HG02884 (cell line): ENCODE measurements around the gene MAST4.

Source experiments
- ATAC-seq: cut with Tn5 transposase; IDR thresholded peaks from one replicate; pipeline ENCODE4 v1.9.1; 2021; ENCODE audit warnings: mild to moderate bottlenecking, moderate library complexity; ENCODE audit not compliant: unreplicated experiment

The MAST4 gene

DNA sequence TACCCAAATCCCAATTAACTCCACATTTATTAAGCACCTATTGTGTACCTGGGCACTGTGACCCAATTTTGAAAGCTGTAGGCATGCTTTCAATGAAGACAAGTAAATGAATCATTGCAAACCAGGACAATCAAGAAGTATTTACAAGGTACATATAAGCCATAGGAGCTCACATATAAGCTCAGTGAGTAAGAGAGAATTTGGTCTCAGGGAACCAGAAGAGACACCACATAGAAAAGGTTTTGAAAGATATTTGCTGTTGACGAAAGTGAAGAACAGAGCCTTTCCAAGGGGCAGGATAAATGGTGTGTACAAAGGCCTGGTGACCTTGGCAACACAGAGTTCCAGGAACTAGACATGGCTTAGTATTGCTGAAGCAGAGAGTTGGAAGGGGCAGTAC is 412.8 kb downstream of the MAST4 start:
- ATAC-seq: no peak

GRCh38 chr5:67010684-67011409 is 414.7 kb downstream of the MAST4 start:
- no peak for ATAC-seq

- no peak for ATAC-seq
Measured at GRCh38 chr5:67011422-67011821, 415.2 kb downstream of the MAST4 start.

DNA sequence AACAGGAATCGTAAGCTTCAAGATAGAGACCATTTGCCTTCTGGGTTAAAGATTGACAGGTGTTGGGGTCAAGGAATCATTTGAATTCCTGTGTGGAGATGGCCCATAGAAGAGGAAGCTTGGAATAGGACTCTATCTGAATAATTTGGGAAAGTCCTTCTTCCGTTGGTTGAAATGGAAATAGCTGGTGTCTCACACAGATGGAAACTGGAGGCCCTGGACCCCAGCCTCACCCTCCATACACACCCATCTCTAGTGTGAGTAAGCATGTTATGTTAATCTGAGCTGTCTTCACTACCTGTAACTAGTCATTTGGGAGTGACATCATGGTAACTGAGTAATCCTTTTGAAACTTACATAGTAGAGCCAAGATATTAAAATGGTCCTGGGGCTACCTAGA is 416.0 kb downstream of the MAST4 start:
- no peak for ATAC-seq

DNA sequence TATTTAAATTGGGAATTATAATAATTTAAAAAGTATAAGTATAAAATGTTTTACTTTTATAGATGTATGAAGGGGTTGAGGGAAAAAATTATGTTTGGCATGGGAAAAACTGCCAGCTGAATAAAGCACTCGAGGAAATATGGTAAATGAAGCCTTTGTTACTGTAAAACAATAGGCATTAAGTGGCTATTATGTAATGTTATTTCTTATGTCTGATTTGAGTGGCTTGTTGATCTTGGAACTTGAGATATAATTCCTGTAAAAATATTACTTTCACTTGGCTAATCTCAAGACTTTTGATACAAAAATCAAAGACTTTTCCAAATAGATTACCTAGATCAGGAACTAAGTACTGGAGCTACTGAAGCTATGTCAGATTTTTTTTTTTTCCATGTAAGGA is 417.5 kb downstream of the MAST4 start:
- ATAC-seq: no peak

DNA sequence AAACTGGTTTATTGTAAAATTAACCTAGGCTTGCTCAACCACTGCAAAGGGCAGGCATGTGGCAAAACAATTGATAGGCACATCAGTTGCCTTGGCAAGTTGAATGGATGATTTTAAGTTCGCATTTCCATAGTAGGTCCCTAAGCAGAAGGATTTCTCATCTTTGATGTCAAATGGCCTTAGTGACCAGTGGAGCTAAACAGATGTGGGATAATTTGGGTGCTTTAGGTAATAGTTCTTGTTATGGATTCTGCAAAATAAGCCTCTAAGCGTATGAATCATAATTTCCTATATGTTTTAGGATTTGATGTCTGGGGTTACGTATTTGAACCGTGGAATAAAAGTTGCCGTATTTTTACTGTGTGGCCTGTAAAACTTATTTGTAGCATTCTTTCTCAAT is 418.0 kb downstream of the MAST4 start:
- no peak for ATAC-seq

GRCh38 chr5:67014957-67015400 is 418.8 kb downstream of the MAST4 start:
- ATAC-seq: no peak

DNA sequence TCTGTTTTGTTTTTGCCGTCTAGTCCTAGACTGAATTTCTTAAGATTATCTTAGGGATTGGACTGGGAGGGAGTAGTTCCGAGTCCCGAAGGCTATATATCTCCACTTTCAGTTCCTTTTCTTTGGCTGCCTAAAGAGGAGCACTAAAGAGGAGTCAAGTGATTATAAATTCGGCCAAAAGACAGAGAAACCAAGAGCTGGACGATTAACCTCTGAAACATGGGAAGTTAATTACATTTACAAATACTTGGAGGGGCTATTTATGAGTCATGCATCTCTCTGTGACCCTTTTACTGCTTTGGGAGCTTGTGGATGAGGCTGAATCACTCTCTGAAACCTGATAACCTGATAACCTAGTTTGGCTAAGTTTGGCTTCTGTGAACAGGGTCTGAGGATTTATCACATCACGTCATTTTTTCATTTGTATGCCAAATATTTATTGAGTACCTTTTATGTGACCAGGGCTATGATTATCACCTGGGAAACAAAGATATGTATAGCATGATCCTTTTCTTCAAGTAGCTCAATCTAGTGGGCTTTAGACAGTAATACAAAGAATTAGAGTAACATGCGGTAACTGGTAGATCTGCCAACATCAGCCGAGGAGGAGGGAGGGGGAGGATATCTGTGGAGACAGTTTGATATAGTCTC is 419.5 kb downstream of the MAST4 start:
- no peak for ATAC-seq

DNA sequence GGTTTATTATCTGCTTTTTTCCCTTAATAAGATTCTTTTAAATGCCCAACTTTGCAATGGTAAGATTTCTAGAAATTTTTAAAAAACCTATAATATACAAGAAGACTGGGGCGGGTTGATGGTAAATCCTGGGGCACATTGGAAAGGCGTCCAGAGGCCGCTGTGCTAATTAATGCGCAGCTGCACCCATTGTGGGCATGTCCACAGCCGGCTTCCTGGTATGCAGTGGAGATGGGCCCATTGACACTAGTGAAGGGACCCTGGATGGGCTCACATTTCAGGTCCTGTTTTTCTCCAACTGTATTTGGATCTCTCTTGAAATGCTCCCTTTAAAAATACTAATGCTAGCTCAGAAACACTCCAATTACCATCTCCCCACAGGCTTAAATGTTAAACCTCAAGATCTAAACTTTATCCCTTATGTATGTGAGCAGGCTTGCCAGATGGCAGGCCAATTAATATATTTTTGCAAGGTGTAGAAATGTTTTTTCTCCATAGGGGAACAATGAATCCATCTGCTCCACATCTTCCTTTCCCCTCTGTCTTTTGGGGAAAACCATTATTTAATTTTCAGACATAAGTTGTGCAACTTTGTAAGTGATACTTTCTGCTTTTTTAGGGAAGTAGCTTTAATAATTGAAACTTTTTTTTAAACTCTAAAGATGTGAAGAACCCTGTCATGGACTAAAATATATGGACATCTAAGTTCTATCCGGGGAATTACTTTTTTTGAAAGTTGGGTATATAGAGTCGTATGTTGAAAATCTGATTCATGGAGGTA is 423.1 kb downstream of the MAST4 start:
- ATAC-seq: no peak

DNA sequence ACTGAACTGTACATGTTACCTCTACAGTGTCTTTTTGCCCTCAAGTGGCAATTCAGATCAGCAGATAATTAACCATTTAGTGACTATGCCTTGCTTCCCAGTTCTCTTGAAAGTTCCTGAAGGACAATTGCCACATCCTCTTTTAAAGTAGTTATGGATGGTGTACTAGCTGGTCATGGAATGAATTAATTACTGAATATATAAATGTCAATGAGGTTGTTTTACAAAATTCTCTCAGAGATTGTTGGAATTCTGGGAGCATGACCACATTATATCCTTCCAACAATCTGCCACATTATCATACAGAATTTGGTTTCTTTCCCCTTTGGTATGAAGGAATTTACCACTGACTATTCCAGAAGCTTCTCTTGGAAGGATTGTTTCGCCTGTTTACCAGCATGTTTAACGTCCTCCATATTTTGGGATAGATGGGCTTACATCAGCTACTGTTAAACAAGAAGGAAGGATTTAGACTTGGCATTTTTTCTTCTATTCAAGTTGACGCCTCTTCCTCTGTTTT is 424.0 kb downstream of the MAST4 start:
- no peak for ATAC-seq

GRCh38 chr5:67021031-67021430 is 424.8 kb downstream of the MAST4 start:
- ATAC-seq: no peak

DNA sequence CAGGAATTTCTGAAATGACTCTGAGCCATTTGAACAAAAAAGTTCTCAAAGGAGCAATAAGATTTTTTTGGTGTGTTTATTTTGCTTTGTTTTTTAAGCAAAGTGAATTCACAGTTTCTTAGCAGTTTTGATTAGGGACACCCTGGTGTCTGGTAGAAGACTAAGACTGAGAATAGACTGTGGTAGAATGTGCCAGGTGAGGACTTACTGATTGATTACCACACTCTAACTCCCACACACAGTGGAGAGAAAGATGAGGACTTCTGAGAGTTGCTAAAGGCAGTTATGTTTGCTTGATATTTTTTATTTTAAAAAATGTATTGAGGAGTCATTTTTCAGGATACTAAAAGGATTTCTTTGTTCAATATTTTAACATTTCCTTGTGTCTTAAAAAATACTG is 425.3 kb downstream of the MAST4 start:
- peak; percentile 63 for ATAC-seq

DNA sequence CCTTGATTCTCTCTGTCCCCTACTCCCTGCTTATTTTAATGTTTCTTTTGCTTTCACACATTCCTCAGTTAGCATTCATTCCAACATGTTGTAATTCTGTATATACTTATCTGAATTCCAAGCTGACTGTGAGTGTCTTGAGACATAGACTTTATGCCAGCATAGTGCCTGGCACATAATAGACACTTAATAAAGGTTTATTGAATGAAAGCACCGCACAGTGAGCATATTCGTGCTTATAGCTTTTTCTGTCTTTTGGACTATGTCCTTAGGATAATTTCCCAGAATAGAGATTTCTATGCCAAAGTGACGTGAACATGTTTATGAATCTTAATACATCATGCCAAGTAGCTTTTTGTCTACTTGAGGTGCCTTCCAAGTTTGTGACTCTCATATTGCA is 425.8 kb downstream of the MAST4 start:
- no peak for ATAC-seq

GRCh38 chr5:67025457-67025856 is 429.3 kb downstream of the MAST4 start:
- ATAC-seq: no peak

- no peak for ATAC-seq
Measured at GRCh38 chr5:67026278-67026677, 430.1 kb downstream of the MAST4 start.

DNA sequence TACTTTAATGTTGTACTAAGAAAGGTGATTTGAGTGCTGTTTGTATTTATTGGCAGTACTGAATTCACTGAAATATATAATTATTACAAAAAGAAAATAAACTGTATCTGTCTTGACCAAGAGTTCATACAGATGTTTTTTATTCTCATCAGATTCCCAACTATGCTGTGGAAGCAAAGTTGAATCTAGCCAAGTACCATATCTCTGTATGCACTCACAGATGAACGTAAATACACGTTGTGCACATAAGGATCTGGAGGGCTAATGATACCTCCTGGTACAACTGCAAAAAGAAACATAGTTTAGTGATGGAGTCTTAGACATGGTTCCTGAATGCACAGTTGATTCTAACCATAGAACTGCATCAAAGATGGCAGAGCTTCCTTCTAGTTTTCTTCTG is 431.0 kb downstream of the MAST4 start:
- ATAC-seq: no peak

GRCh38 chr5:67028371-67028770 is 432.2 kb downstream of the MAST4 start:
- ATAC-seq: no peak

DNA sequence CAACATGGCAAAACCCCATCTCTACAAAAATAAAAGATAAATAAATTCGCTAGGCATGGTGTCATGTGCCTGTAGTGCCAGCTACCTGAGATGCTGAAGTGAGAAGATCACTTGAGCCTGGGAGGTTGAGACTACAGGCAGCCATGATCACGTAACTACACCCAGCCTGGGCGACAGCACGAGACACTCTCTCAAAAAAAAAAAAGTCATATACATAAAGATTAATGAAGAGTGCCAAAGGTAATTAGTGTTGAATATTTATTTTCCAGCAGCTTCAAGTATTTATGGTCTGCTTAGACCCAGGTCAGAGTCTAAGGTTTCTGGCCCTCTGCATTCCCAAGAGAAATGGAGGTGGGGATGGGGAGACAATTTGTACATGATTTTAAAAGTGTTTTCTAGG is 432.7 kb downstream of the MAST4 start:
- no peak for ATAC-seq

- no peak for ATAC-seq
Measured at GRCh38 chr5:67029481-67029880, 433.3 kb downstream of the MAST4 start.

DNA sequence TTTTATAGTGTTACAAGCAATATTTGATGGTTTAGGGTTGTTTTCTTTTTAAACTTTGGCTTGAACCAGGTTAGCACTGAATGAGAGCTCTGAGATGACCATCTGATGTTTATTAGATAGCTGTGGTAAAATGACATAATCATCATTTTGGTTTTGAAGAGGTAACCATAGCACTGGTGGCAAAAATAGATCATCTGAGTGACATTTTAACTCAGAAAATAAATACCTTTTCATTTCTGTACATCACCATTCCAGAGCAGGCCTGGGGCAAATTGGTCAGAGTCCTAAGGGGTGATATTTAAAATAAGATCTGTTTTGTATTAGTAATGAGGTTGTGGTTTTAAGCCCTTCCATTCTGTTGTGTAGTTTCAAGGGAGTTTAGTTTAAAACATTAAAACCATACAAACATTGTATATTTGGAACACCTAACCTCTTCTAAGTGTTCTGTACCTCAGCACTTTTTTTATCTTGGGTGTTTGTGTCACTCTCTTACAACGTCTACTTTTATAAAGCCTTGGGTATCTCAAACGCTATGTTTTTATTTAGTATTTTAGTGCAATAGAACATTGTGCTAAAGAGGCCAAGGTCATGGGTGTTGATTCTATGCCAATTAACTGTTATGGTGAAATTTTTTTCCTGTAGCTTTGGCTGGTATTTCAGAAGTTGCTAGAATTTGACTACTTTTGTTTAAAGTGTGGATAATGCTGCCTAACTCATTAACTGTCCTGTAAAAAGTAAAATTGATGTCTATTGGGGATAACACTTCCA is 434.3 kb downstream of the MAST4 start:
- ATAC-seq: no peak

DNA sequence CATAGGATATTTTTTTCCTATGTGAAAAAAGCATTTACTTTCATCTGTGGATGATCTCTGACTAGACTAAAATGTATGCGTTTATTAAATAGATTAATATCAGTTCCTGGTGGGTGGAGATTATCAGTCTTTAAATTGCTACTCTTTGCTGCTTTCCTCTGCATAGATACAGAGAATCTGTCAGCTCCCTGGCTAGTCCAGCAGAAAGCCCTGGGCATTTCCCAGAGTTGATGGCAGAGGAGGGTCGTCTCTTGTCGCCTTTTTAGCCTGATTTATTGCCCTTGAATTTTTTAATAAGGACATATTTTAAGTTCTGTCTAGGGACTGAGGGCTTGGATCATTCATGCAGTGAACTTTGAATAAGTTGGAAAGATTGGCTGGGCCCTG is 434.9 kb downstream of the MAST4 start:
- ATAC-seq: no peak
